ENCODE measurements around the gene UPP2.

UPP2 gene

DNA sequence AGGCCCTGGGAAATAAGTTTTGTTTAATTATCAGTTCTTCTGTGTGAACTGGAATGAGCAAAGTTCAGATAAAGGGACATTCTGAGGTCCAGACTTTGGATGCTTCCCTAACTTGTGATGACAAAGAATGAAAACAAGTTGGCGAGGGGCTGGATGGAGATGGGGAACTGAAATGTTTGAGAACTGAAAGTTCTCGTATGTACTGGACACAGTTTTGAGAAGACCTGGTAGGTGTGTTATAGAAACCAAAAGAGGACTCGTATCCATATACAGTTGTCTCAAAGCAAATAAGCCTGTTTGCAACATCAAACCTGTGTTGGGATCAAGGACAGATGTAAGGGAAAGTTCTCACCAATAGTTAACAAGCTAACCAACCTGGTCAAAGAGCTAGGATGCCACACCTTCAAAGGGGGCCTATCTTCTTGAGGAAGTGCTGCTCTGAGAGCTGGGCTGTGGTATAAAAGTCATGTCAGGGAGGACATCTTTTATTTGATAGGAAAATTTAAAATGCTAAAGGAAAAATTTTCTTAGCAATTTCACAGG, at the start of gene UPP2:
TSS of gene UPP2 (plus strand) at position 493 of the 543 bp plus-strand sequence. CDS start 188 bp downstream, outside the sequence.
- no peak for DNase-seq

DNA sequence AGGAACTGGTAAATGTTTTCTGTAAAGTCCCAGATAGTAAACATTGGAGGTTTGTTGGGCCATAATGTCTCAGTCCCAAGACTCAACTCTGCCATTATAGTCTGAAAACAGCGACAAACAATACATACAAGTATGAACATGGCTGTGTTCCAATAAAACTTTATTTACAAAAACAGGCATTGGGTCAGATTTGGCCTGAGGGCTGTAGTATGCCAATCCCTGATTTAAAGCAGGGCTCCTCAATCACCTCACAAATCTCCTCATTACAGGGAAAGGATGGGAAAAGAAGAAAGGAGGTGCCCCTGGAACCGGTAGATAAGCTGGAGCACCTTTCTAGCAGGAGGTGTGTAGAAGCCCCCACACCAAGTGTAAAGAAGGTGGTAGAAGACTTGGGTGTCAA, 48.9 kb upstream of the UPP2 start:
- DNase-seq = no peak

DNA sequence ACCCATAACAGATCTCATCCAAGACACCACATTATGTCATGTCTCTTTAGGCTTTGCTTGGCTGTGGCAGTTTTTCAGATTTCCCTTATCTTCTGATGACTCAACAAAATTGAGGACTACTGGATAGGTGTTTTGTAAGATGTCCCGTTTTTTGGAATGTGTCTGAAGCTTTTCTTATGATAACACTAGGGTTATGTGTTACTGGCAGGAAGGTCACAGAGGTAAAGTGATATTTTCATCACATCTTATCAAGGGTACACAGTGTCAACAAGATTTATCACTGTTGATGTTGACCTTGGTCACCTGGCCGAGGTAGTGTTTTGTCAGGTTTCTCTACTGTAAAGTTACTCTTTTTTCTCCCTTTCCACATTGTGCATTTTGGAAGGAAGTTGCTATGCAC, 44.8 kb upstream of the UPP2 start:
- DNase-seq = no peak

DNA sequence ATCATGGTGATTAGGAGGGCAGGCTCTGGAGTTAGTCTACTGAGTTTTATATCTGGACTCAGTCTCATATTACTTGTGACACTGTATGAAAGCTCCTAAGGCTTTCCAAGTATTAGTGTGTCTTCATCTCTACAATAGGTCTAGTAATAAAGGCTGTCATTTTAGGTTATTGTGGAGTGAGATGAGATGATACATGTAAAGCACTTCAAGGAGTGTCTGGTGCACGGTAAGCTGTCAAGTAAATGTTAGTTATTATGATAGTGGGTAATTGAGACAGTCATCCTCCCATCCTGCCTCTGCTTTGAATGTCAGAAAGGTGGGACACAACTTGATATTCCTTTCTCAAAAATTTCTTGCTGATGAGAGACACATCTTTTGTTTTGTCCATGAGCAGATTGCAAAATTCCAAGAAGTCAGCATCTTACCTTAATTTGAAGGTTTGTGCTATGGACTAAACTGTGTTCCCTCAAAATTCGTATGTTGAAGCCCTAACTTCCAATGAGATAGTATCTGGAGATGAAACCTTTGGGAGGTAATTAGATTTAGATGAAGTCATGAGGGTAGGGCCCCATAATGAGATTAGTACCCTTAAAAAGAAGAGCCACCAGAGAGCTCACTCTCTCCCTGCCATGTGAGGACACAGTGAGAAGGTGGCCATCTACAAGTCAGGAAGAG, 41.4 kb upstream of the UPP2 start:
- no peak for DNase-seq

DNA sequence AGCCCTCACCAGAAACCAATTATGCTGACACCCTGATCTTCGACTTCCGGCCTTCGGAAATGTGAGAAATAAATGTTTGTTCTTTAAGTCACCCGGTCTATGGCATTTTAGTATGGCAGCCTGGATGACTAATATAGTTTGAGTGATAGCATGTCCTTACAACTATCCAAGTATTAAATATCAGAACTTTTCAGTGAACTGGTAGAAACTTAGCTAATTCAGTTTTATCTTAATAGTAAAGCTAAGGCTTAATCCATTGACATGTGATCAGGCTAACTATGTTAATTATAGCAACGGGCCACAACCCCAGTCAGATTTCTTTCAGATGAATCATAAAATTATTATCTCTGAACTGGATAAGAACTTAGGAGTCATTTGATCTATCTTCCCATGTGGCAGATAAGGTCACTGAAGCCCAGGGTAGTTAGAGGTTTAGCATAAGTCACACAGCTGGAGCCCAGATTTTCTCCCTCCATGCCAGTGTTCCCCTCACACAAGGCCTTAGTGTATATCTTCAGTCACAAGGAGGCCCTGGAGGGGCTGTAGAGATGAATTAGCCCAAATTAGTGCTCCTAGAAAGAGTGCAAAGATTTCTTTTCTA, 40.7 kb upstream of the UPP2 start:
- DNase-seq = no peak

DNA sequence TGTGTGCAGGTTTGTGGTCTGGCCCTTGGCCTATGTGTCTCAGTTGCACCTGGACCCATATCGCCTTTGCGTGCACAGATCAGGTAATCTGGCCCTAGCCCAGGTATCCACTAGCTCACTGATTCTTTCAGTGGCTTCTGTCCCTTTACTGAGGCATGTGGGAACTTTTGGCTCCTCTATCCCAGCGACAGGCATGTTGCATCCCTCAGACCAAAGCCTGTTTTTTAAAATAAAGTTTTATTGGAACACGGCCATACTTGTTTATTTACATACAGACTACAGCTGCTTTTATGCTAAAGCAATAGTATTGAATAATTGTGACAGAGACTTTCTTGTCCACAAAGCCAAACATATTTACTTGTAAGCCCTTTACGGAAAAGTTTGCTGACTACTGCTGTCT, 39.9 kb upstream of the UPP2 start:
- no peak for DNase-seq

DNA sequence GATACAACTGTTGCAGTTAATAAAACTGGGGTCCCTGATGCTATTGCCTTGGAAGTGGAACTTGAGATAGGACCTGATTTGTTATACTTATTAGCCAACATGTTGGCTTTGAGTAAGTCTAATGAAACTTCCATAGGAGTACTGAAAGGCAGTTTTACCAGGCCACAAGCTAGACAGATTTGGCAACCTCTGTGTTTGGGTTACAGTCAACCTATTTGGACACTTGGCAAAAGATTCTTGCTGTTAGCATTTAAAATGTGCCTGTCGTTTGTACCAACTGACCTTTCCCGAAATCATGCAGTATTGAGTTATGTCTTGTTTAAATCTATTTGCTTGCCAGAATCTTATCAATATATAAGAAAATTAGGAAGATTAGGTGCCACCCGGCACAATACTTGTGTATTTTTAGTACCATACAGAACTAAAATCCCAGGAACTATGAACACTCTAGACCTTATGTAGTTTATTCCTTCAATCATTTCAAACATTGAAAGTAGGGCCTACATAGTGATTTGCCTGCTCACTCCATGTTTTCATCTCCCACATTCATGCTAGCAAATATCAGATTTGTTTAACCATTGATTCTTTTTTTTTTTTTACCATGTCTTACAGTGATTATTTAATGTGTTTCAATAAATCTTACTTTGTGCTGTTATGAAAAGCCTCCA, 35.5 kb upstream of the UPP2 start:
- no peak for DNase-seq

DNA sequence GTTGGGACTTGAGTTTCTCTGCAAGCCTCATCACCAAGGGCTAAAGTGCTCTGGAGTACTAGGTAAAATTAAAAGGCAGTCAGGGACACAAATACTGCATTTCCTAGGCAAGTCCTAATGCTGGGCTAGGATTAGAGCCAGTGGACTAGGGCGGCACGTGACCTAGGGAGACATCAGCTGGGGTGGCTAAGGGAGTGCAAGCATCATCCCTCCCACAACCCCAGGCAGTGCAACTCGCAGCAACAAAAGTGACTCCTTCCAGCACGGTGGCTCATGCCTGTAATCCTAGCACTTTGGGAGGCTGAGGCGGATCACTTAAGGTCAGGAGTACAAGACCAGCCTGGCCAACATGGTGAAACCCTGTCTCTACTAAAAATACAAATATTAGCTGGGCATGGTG, 30.7 kb upstream of the UPP2 start:
- DNase-seq = no peak

DNA sequence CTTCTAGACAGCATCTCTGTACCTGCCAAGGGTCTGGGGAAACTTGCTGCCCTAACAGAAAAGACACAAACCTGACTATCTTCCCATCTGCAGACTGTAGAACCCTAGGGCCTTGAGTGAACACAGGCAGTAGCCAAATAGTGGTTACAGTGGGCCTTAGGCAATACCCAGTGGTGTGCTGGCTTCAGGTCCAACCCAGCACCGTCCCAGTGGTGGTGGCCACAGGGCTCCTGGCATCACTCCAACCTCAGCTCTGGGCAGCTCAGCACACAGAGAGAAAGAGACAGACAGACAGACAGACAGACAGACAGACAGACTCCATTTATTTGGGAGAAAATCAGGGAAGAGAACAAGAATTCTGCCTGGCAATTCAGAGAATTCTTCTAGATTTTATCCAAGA, 29.3 kb upstream of the UPP2 start:
- no peak for DNase-seq

DNA sequence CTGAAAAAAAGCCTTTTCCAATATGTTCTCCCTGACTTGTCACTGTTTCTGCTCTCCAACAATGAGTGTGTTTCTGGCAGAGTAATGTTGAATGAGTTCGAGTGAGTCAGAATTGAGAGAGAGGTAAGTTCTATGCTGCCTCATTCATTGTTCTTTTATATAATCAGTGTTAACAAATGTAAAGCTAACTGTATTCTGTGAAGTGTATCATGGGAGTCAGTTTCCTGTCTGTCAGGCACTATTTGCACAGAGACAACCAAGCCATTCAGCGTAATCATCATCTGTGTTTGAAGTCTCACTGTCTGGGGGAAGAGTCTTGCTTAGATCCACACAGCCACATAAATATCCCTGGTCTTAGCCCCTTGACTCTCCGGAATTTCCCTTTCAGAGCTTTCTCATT, 22.0 kb upstream of the UPP2 start:
- no peak for DNase-seq

DNA sequence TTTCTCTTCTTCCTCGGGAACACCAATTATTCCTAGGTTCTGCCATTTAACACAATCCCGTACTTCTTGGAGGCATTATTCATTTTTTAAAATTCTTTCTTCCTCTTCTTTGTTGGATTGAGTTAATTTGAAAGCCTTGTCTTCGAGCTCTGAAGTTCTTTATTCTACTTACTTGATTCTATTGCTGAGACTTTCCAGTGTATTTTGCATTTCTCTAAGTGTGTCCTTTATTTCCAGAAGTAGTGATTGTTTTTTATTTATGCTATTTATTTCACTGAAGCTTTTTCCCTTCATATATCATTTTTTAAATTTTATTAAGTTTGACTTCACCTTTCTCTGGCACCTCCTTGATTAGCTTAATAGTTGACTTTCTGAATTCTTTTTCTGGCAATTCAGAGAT, 13.6 kb upstream of the UPP2 start:
- no peak for DNase-seq

DNA sequence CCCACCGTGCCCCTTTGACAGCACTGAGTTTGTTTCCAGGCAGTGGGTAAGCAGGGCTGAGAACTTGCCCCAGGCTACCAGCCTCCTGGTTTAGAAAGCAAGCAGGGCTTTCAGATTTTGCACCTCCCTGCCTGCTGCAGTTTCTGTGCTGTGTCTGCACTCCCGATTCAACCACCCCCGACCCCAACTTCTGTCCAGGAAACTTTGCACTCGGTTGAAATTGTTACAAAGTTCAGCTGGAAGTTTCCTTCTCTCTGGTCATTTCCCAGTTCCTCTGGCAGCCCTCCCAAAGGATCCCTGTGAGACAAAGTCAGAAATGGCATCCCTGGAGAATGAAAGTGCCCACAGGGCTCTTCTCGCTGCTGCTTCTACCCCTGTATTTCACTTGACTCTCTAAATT, 12.4 kb upstream of the UPP2 start:
- DNase-seq = no peak

DNA sequence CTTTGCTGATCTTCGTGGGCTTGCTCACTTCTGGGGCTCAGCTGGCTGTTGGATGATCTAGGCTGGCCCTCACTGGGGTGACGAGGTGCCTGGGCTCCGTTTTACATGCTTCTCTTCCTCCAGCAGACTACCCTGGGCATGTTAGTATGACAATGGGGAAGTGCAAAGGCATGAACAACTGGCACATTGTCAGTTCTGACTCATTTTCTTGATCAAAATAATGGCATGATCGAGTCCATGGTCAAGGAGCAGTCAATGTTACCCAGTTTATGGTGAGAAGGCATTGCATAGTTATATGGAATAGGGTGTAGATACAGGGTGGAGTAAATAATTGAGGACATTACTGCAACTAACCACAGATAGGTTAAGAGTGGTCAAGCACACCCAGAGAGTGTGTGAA, 10.0 kb upstream of the UPP2 start:
- DNase-seq = no peak

DNA sequence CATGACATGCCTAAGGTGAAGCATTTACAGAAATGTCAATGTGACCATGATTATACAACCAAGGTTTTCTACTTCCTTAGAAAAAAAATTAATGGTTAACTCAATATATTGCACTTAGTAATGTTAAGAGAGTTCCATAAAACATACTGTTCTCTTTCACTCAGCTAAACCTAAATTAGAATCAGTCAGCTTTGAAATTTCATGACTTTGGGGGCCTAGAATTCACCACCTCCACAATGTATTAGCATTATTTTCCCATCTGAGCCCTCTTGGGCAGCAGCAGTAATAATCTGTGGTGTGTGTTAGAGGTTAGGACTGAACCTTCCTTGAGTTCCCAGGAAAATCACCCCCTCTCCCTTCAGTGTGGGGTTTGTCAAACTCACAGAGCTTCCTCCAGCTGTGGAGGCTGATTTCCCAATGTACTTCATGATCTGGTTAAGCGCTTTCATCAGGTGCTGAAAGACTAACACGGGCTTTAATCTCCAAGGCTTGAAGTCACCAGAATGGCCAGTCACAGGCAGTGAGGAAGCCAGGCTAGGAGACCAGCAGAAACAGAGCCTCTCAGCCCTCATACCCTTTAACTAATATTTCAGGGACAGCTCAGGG, 7.1 kb upstream of the UPP2 start:
- no peak for DNase-seq

DNA sequence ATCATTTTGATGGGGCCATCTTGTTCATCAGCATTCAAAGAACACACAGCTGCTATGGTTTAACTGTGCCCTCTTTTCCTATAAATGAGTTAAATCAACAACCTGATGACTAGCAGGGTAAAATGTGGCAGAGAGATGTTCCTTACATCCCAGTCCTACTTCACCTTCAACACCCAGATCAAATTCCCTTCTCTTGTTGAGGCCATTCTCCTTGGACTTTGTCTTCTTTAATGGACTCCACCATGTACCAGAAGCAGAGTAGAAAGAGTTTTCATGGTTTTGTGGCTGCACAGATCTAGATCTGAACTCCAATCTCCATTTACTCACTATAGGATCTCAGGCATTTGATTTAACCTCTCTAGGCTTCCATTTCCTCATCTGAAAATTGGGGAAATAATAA, 6.4 kb upstream of the UPP2 start:
- DNase-seq = no peak

DNA sequence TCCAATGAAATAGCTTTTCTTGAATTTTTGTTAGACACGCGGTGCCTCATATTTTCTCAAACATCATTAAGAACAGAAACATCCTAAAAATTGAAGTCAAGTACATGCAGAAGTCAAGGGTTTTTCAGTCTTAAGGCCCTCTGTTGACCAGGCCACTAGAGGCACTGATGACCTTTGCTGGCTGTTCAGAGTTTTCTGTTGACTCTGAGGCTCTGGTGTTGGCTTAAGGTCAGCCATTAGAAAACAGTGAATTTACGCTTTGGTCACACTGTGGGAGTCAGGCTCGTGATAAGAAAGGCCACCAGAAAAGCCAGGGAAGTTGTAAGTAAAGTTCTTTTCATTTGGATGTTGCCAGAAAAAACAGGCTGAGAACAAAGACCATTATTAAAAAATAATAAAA, 5.8 kb upstream of the UPP2 start:
- no peak for DNase-seq

DNA sequence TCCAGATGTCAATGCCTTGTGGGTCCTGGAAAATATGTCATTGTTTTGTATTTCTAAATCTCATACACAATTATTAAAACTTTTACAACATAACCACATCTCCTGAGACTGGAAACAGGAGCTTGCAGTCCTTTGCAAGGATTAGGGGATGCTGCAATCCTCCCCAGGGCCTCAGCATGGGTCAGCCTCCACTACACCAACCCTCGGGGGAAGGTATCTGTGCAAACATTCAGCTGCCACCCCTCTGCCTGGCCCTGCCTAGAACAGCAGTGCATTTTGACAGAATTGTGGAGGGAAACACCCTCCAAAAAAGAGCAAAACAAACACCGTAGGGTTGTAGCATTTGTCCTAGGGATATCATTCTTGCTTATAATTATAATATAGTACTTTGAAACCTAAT, 4.2 kb upstream of the UPP2 start:
- no peak for DNase-seq

DNA sequence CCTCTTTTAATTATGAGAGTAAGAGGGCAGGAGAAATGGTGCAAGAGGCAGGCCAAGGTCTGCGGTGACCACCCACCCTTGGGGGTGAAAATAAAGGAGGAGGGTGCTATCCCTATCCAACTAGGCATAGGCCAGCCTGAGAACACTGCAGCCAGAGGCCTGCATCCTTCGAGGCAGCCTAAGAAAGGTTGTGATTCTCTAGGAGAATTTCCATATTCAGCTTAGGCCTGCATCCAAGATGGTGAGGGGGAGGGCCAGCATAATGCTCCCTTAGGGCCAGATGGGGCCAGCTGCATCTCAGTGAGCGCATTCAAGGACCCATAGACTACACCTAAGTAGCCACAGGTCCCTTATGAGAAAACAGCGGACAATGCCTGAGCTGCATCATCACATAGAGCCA, 3.5 kb upstream of the UPP2 start:
- DNase-seq = no peak

DNA sequence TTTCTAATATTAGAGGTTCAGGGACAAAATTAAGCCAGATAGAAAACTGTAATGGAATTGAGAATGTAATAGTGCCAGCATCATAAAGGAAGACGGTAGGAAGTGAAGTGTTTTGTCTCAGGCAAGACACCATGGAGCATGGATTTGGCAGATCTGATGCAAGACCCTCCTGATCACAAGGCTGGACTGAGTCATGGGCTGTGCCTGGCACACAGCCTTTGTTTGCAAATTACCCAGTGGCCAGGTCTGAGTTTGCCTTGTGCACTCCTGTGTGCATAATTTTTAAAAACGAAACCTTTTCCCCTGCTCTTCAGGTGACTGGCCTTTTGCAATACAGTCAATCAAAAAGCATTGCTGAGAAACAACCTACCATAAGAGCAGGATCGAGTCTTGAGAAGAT, 2.0 kb upstream of the UPP2 start:
- no peak for DNase-seq

DNA sequence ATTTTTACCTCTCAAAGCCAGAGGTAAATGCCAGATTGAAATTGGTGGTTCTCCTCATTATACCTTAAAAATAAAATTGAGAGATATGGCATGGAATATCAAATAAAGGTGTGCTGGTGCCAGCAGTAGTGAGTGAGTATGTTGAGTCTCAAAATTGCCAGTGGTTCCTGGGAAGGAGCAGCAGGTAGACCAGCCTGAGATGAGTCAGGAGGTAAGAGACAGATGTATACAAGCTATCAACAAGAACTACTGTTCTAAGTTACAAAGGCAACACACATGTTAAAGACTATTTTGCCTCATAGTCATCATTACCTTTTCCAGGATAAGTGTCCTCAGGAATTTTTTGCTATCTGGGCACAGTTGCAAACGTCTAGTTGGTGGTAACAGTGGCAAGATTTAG, 1.3 kb upstream of the UPP2 start:
- DNase-seq = no peak

DNA sequence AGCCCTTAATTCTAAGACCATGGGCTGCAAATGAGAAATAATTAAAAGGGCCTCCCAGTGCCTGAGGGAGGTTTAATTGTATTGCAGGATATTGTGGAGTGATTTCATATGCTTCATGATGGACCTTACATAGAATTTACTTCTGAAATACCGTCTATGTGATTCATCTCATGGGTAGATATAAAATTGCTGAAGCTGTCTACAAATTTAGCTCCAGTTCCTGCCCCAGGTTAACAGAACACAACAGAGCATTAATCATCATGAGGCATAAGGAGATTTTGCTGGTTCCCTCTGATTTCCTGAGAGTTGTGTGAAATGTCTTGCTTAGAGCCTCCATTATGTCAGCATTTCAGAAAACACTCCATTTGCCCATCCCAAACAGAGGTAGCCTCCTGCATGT, 770 bp downstream of the UPP2 start:
- DNase-seq = no peak

DNA sequence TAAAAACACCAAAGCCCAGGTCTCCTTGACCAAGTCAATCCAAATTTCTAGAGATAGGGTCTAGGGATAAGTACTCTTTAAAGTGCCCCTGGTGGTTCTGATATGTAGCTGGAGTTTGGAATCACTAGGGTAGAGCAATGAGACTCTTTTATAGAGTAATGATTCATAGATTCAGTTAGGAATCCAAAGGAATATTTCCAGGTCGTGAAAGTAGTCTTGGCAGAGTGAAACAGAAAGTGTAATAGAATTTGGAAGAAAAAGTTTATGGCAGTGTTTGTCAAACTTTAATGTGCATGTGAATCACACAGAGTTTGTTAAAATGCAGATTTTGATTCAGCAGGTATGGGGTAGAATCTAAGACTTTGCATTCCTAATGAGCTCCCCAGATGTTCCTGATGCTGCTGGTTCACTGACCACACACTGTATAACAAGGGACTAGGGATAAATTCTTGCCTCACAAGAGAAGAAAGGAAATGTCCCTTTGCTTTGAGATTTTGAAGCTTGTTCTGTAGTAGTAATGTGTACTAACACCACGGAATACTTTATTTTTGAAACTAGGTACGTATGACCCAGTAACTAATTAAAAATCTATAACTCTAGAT, 1.8 kb downstream of the UPP2 start:
- no peak for DNase-seq

DNA sequence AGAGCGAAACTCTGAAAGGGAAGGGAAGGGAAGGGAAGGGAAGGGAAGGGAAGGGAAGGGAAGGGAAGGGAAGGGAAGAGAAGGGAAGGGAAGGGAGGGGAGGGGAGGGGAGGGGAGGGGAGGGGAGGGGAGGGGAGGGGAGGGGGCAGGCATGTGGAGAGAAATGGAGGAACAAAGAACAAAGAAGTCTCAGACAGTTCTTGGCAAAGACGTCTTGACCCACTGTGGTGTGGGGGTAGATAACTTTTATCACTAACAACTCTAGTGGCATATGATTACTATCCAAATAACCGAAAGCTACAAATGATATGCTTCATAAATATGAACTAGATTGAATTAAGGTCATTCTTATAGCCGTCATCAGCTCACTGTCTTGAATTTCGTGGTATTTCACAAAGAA, 3.2 kb downstream of the UPP2 start:
- no peak for DNase-seq

DNA sequence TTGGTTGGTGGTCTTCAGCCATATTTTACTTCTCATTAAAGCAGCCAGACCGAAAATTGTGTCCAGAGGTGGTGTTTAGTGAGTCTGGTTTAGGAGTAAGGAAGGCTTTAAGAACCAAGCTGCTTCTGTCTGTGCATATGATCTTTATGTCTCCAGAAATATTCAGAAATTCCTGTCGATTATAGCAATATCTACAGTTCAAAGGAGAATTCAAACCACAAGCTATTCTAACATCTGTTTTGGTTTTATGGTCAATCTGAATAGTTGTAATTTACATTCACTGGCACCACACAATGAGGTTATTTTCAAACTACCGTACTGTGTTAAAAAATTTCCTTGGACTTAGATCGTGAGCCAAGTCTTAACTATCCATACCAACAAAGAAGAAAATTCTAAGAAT, 11.3 kb downstream of the UPP2 start:
- DNase-seq = no peak

Data from activated T-cell treated with anti-CD3 and anti-CD28 coated beads, Interleukin-2, amount 50 U/mL, for 1 hour (primary cell).